Measurements from ENCODE around the gene RYR1. TPM values are rescaled to one million over a fixed set of nuclear protein-coding genes. Genes with fewer than 3 reads are reported as not detected.

Gene RYR1
- total RNA-seq, 1 donor from 2014 or later = 0.32 TPM

- H3K27ac Mint-ChIP-seq (ENCODE audit: unreplicated experiment) = no peak overlapping the region
- no peak for DNase-seq (ENCODE audit: low spot score)
- H3K9me3 Mint-ChIP-seq (ENCODE audit: low read depth) = no peaks in the 10 kb centered on the region
- H3K4me1 Mint-ChIP-seq (ENCODE audit: low read depth) = peaks cover 6% of the 10 kb centered on the region
- no peaks in the 10 kb centered on the region for H3K36me3 Mint-ChIP-seq (ENCODE audit: low read depth)
- TF ChIP-seq, protein P1, sequence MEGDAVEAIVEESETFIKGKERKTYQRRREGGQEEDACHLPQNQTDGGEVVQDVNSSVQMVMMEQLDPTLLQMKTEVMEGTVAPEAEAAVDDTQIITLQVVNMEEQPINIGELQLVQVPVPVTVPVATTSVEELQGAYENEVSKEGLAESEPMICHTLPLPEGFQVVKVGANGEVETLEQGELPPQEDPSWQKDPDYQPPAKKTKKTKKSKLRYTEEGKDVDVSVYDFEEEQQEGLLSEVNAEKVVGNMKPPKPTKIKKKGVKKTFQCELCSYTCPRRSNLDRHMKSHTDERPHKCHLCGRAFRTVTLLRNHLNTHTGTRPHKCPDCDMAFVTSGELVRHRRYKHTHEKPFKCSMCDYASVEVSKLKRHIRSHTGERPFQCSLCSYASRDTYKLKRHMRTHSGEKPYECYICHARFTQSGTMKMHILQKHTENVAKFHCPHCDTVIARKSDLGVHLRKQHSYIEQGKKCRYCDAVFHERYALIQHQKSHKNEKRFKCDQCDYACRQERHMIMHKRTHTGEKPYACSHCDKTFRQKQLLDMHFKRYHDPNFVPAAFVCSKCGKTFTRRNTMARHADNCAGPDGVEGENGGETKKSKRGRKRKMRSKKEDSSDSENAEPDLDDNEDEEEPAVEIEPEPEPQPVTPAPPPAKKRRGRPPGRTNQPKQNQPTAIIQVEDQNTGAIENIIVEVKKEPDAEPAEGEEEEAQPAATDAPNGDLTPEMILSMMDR (IDR thresholded peaks at IDR 0.05) = no peak
- peaks cover 18% of the 10 kb centered on the region for H3K27me3 Mint-ChIP-seq (ENCODE audit: low read depth)
- H3K4me3 Mint-ChIP-seq (ENCODE audit: unreplicated experiment) = no peak overlapping the region
Observed at GRCh38 chr19:38437917-38438316, 4.4 kb downstream of the RYR1 start.

DNA sequence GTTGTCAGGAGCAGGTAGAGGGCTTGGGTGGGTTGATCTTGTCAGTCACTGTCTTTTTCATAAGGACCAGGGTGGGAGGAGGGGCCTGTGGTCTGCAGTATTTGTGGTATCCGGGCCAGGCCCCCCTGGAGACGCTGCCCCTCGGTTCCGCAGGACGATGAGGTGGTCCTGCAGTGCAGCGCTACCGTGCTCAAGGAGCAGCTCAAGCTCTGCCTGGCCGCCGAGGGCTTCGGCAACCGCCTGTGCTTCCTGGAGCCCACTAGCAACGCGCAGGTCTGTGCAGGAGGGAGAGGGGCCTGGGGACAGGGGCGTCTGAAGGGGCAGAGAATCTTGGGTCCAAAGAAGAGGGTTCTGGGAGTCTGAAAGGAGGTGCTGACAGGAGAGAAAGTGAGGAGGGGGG, 7.1 kb downstream of the RYR1 start:
- H3K27me3 Mint-ChIP-seq (ENCODE audit: low read depth) = peaks cover 21% of the 10 kb centered on the region
- no peak for DNase-seq (ENCODE audit: low spot score)
- H3K9me3 Mint-ChIP-seq (ENCODE audit: low read depth) = no peaks in the 10 kb centered on the region
- TF ChIP-seq, protein P1 (IDR thresholded peaks at IDR 0.05) = no peak
- no peak overlapping the region for H3K4me3 Mint-ChIP-seq (ENCODE audit: unreplicated experiment)
- H3K4me1 Mint-ChIP-seq (ENCODE audit: low read depth) = no peaks in the 10 kb centered on the region
- no peak overlapping the region for H3K27ac Mint-ChIP-seq (ENCODE audit: unreplicated experiment)
- H3K36me3 Mint-ChIP-seq (ENCODE audit: low read depth) = no peaks in the 10 kb centered on the region

DNA sequence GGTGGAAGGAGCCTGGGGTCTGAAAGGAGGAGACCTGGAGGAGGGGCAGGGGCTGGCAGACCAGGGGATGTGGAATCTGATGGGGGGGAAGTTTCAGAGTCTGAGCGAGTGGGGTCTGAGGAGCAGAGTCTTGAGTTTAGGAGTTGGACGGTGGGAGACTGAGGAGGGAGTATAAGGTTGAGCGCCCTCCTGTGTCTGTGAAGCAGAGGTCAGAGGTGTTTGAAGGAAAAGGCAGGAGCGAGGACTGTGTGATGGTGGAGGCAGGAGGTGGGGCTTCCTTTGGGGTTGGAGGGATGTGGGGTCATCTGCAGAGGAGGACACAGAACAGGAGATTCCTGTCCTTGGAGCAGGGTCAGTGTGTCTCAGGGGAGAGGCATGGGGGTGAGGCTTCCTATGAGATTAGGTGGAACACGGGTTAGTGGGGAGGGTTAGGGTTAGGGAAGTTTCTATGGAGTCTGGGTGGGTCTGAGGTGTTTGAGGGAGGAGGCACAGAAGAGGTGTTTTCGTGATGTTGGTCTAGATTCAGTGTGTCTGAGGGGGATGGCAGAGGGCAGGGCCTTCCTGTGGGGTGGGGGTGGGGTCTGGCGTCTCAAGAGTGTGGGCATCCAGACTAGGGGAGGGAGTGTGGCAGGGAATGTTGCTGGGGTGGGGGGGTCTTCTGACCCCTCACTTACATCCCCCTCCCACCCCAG, 8.3 kb downstream of the RYR1 start:
- H3K27ac Mint-ChIP-seq (ENCODE audit: unreplicated experiment) = no peak overlapping the region
- no peaks in the 10 kb centered on the region for H3K4me1 Mint-ChIP-seq (ENCODE audit: low read depth)
- H3K27me3 Mint-ChIP-seq (ENCODE audit: low read depth) = peaks cover 23% of the 10 kb centered on the region

GRCh38 chr19:38442736-38443135, 9.2 kb downstream of the RYR1 start:
- no peaks in the 10 kb centered on the region for H3K9me3 Mint-ChIP-seq (ENCODE audit: low read depth)
- H3K27me3 Mint-ChIP-seq (ENCODE audit: low read depth) = peaks cover 23% of the 10 kb centered on the region
- no peak overlapping the region for H3K4me3 Mint-ChIP-seq (ENCODE audit: unreplicated experiment)
- H3K36me3 Mint-ChIP-seq (ENCODE audit: low read depth) = no peaks in the 10 kb centered on the region
- no peak for DNase-seq (ENCODE audit: low spot score)
- H3K27ac Mint-ChIP-seq (ENCODE audit: unreplicated experiment) = no peak overlapping the region
- H3K4me1 Mint-ChIP-seq (ENCODE audit: low read depth) = no peaks in the 10 kb centered on the region
- TF ChIP-seq, protein P1 (IDR thresholded peaks at IDR 0.05) = no peak

More for the DNA sequence above, 8.3 kb downstream of the RYR1 start:
- no peak for DNase-seq (ENCODE audit: low spot score)
- no peaks in the 10 kb centered on the region for H3K36me3 Mint-ChIP-seq (ENCODE audit: low read depth)
- TF ChIP-seq, protein P1 (IDR thresholded peaks at IDR 0.05) = peak; percentile 8
- H3K9me3 Mint-ChIP-seq (ENCODE audit: low read depth) = no peaks in the 10 kb centered on the region
- no peak overlapping the region for H3K4me3 Mint-ChIP-seq (ENCODE audit: unreplicated experiment)

GRCh38 chr19:38443458-38443999, 10.0 kb downstream of the RYR1 start:
- TF ChIP-seq, protein P1 (IDR thresholded peaks at IDR 0.05) = no peak
- DNase-seq (ENCODE audit: low spot score) = no peak
- H3K27ac Mint-ChIP-seq (ENCODE audit: unreplicated experiment) = no peak overlapping the region
- H3K4me3 Mint-ChIP-seq (ENCODE audit: unreplicated experiment) = no peak overlapping the region
- H3K36me3 Mint-ChIP-seq (ENCODE audit: low read depth) = no peaks in the 10 kb centered on the region
- peaks cover 23% of the 10 kb centered on the region for H3K27me3 Mint-ChIP-seq (ENCODE audit: low read depth)
- no peaks in the 10 kb centered on the region for H3K4me1 Mint-ChIP-seq (ENCODE audit: low read depth)
- no peaks in the 10 kb centered on the region for H3K9me3 Mint-ChIP-seq (ENCODE audit: low read depth)
